Mucosa of descending colon (tissue), 3 donors: ENCODE data around the gene CHPF. TPM values are rescaled to one million over a fixed set of nuclear protein-coding genes. Genes with fewer than 3 reads are reported as not detected.

Experiments
- ATAC-seq: fragments of 200-7000 bp; cut with Tn5 transposase; one replicate; pipeline ENCODE4 v1.9.1; 2020; ENCODE audit warnings: mild to moderate bottlenecking, moderate library complexity
- DNase-seq, 3 donors: peaks; one replicate each; pipeline ENCODE4 v3.0.0-alpha.2; 2020
- H3K36me3 ChIP-seq: fragments of 200-600 bp; one replicate; pipeline ENCODE4 v1.8.0; 2021; ENCODE audit warnings: low read depth, mild to moderate bottlenecking
- H3K4me1 ChIP-seq: fragments of 200-600 bp; one replicate; pipeline ENCODE4 v1.8.0; 2021; ENCODE audit warnings: low read depth, mild to moderate bottlenecking
- H3K4me3 ChIP-seq: fragments of 200-600 bp; one replicate; pipeline ENCODE4 v1.8.0; 2021; ENCODE audit warnings: mild to moderate bottlenecking
- H3K9me3 ChIP-seq: fragments of 200-600 bp; one replicate; pipeline ENCODE4 v1.8.0; 2021; ENCODE audit warnings: mild to moderate bottlenecking
- CTCF ChIP-seq: fragments of 200-600 bp; IDR thresholded peaks from one replicate; pipeline ENCODE4 v1.8.0; 2022; ENCODE audit warnings: antibody characterized with exemption, mild to moderate bottlenecking
- intact Hi-C, 2 donors: fragments of 100-400 bp; cut with DNase I in 1 of 2; cut with micrococcal nuclease in 1 of 2; formaldehyde crosslinking; loops; one replicate each; pipeline versions ENCODE4 v1.11.0 to v1.11.1; 2022; cut with DNase I, micrococcal nuclease
- total RNA-seq, 3 donors: library from RNA; stranded (reverse); fragmentation: NEBNext Ultra II Directional in 2 of 3; extraction: Animal tissue kit (Norgen Biotek cat#: 25700) in 2 of 3; gene quantifications; one replicate each; pipeline versions ENCODE4 v1.2.1 to v1.2.4, GENCODE V29; 2021 to 2023
- donor health status: DM: no; HTN: no; CAD: no; lungs with moderate emphysema.
- donor health status: DM: no; HTN: no; CAD: no.
- donor health status: DM: no; HTN: yes; CAD: no.

Gene CHPF
- total RNA-seq, 3 donors from 2014 or later = 19.4 to 25.9 (median 20.5) TPM

- Histone ChIP-seq H3K4me3 (no peak overlapping the region), H3K9me3 (no peaks in the 10 kb centered on the region), H3K36me3 (no peaks in the 10 kb centered on the region), H3K4me1 (peaks cover 12% of the 10 kb centered on the region)
- no peak for TF ChIP-seq CTCF
- DNase-seq = peak in 1 of 3 donors; percentile 40
- ATAC-seq = peak; percentile 27
- intact Hi-C loops = no loop called here
Observed at GRCh38 chr2:219508971-219509779, 34.4 kb downstream of the CHPF start.

- Histone ChIP-seq H3K9me3 (no peaks in the 10 kb centered on the region), H3K4me3 (no peak overlapping the region), H3K36me3 (no peaks in the 10 kb centered on the region), H3K4me1 (peaks cover 12% of the 10 kb centered on the region)
- no peak for ATAC-seq
- DNase-seq = peak in 1 of 3 donors; percentile 33
- no peak for TF ChIP-seq CTCF
- intact Hi-C loops = no loop called here
Observed at GRCh38 chr2:219508444-219508734, 35.2 kb downstream of the CHPF start.

GRCh38 chr2:219507581-219508443 lies 35.8 kb downstream of the CHPF start:
- Histone ChIP-seq H3K36me3 (no peaks in the 10 kb centered on the region), H3K9me3 (no peaks in the 10 kb centered on the region), H3K4me1 (peaks cover 12% of the 10 kb centered on the region), H3K4me3 (no peak overlapping the region)
- TF ChIP-seq CTCF = no peak
- ATAC-seq (no peak), DNase-seq (peak in 1 of 3 donors; percentile 23)
- intact Hi-C loops = no loop called here

GRCh38 chr2:219506802-219507526 lies 36.6 kb downstream of the CHPF start:
- TF ChIP-seq CTCF = no peak
- peaks cover 12% of the 10 kb centered on the region for H3K4me1 ChIP-seq
- H3K4me3 ChIP-seq = no peak overlapping the region
- H3K9me3 ChIP-seq = no peaks in the 10 kb centered on the region
- ATAC-seq (no peak), DNase-seq (peak in 1 of 3 donors; percentile 45)
- intact Hi-C loops = no loop called here
- no peaks in the 10 kb centered on the region for H3K36me3 ChIP-seq

GRCh38 chr2:219506153-219506801 lies 37.3 kb downstream of the CHPF start:
- no peaks in the 10 kb centered on the region for H3K36me3 ChIP-seq
- TF ChIP-seq CTCF = no peak
- ATAC-seq = no peak
- no peaks in the 10 kb centered on the region for H3K9me3 ChIP-seq
- H3K4me3 ChIP-seq = no peak overlapping the region
- peaks cover 12% of the 10 kb centered on the region for H3K4me1 ChIP-seq
- peak in 1 of 3 donors; percentile 31 for DNase-seq
- intact Hi-C loops = no loop called here
